Uterus (tissue), 2 donors: ENCODE data around the gene SARS1.

Experiments
- CTCF ChIP-seq, 4 experiments: fragments of 200-600 bp in 2 of 4; fragments of 450-650 bp in 2 of 4; sonication (generic) in 2 of 4; IDR thresholded peaks; one replicate each; pipeline ENCODE4 v1.5.1; 2016 to 2019; ENCODE audit warnings: antibody characterized with exemption in 4 of 4, mild to moderate bottlenecking in 2 of 4, moderate library complexity in 1 of 4
- POLR2A ChIP-seq, 2 donors: fragments of 450-650 bp; IDR thresholded peaks; one replicate each; pipeline ENCODE4 v1.6.1; 2016; ENCODE audit warnings: antibody characterized with exemption in 2 of 2, mild to moderate bottlenecking in 1 of 2, moderate library complexity in 1 of 2

DNA sequence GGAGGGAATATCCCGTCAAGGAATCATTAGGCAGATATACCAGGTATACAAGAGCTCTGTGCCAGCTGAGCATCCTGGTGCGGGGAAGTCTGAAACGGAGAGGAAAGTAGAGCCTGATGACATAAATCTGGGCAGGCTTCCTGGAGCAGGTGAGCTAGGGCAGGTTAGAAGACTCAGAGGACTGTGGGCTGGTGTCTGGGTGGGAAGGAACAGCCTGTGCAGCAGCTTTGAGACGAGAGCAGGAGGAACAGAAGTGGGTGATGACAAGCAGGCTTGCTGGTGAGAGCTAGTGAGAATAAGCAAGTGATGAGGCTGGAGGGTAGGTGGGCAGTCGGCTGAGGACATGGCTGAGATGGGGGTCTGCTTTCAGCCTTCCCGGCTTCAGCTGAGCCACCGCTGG lies 42.4 kb downstream of the SARS1 start:
- TF ChIP-seq POLR2A (IDR thresholded peaks at IDR 0.05), result no peak
- no peak for TF ChIP-seq CTCF (IDR thresholded peaks at IDR 0.05)
